Colon (tissue), 2 donors: ENCODE data around the gene SPOPL.
"Not testable (repeated sequence)": the region's sequence is repeated elsewhere in the genome, so short reads cannot be mapped to it uniquely, and the experiment has no call there.

ENCODE experiments used
- FAIRE-seq: peaks from 2 replicates; lab custom pipeline; 2012; peaks lifted over from hg19 to GRCh38; lab: Jason Lieb, UNC
- donor health status: control.
- donor health status: control.

SPOPL gene

DNA sequence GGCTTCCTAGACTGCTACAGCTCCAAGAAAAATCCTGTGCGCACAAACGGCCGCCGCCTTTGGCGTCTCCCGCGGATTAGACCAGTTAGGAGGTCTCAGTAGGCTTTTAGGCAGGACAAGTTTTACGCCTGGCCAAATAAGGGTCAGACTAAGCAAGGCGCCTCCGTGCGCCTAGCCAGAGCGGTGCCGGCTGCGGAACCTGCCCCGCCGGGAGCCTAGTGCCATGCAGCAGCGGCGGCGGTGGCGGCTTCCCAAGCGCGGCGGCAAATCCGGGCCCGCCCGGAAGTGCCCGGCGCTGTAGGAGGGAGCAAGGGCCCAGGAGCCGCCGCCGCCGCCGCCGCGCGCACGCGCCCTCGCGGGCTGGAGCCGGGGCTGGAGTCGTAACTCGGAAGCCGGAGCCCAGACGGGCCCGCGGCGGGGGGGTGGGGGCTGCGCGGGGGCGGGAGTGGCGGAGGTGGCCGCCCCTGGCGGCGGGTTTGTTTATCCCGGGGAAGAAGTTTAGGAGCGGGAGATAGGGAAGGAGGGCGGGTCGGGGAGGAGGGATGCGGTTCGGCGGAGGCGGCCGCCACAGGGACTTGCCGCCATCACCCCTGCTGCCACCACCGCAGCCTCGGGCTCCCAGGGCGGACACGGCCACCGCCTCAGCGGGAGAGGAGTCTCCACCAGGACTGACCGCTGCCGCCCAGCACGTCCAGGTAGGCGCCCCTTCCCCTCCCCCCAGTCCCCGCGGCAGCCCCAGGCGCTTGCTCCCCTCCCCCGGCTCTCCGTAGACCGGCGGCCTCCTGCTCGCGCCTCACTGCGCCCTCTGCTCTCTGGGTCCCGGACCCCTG, at the start of gene SPOPL:
Gene SPOPL (plus strand): TSS at position 346 of the 830 bp plus-strand sequence. CDS start 48,447 bp downstream, outside the sequence.
- FAIRE-seq: no peak

DNA sequence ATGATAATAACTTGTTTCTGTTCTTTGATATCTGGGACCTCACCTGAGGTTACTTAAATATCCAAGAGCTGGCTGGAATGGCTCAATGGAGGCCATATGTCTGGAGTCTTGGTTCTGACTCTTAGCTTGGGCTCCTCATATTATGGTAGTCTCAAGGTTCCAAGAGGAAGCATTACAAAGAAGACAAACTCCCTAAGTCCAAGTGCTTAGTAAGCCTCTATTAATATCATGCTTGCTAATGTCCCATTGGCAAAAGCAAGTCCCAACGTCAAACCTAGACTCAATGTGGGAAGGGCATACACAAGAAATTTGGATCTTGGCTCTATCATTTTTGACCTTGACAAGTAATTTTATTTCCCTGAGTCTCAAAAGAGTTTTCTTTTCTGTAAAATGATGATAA, 49.2 kb upstream of the SPOPL start:
- FAIRE-seq: no peak

- no peak for FAIRE-seq
Measured at GRCh38 chr2:138453815-138454214, 47.8 kb upstream of the SPOPL start.

DNA sequence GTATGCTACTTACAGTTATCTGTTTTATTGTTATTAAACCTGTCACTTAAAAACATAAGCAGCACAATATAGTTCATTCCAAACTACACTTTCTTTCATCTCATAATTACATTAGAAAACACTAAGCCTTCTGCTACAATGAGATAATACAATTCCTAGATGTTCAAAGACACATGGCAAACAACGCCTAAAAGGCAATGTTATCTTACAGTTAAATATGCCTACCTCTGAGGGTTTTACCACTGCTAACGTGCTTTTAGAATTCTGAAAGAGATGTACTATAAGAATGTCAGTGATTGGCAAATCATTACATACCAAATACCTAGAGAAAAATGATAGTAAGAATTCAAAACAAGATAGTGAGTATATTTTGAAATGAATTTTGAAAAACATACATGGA, 46.8 kb upstream of the SPOPL start:
- FAIRE-seq: no peak

DNA sequence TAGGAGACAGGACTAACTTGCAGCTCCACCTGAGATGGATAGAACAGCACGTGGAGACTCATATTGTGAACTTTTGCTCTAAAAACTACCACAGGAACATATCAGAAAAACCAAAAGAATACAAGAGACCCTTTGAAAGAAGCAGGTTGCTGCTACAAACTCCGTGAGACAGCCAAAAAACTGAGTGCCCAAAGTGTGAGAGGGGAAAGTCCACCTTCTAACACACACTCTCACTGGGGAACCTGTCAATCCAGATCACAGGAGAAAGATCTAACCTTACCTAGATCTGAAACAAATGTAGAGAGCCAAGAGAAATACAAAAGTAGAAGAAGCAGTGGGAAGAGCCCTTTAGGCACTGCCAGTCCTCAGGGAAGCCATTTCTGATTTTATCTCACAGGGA, 46.3 kb upstream of the SPOPL start:
- no peak for FAIRE-seq

DNA sequence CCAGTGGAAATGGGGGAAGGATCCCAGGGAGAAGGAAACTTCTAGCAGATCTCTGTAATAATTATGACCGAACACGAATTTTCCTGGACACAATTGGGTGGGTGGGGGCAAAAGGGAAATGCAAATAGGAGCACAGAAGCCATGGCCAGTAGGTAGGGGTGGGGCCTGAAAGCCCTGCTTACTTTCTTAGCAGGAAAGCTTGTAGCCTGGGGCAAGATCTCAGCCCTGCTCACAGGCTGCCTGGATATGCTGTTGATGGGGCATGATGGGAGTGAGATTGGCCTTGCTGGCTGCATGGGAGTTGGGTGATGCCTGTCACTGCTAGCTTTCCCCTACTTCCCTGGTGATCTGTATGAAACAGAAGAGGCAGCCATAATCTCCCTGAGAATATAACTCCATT, 45.9 kb upstream of the SPOPL start:
- no peak for FAIRE-seq

- FAIRE-seq: not testable (repeated sequence)
Measured at GRCh38 chr2:138462689-138463088, 38.9 kb upstream of the SPOPL start.

DNA sequence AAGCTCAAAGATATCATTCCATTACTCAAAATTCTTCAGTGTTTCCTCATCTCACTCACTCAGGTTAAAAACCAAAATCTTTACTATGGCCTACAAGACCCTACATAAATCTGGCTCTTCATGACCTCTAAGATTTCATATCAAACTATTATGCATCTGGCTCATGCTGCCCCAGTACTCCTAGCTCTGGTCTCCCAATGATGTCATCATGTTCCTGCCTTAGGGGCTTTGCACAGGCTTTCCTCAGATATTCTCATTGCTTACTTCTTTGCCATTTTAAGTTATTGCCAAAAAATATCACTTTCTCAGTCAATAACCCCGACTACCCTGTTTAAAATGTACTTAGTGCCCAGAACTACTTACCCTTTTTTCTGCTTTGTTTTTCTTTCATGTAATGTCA, 33.0 kb upstream of the SPOPL start:
- no peak for FAIRE-seq

DNA sequence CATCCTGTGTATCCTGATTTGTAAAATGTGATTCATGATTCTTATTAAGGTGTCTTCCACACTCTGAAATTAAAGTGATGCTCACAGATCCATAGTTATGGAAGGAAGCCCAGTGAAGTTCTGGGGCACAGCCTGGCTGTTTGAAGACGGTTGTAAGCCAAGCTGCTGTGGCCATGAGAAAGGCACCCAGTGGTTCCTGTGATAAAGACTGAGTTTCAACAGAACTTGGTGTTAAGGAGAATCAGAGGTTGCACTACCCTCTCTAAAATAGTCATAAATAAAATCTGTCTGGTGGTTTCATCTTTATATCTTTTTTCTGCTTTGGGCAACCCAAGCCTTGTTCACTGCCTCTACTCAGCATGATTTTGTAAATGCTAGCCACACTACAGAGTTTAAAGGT, 32.2 kb upstream of the SPOPL start:
- no peak for FAIRE-seq

- FAIRE-seq: no peak
Measured at GRCh38 chr2:138470941-138471340, 30.6 kb upstream of the SPOPL start.

GRCh38 chr2:138474100-138474825, 27.3 kb upstream of the SPOPL start:
- no peak for FAIRE-seq

DNA sequence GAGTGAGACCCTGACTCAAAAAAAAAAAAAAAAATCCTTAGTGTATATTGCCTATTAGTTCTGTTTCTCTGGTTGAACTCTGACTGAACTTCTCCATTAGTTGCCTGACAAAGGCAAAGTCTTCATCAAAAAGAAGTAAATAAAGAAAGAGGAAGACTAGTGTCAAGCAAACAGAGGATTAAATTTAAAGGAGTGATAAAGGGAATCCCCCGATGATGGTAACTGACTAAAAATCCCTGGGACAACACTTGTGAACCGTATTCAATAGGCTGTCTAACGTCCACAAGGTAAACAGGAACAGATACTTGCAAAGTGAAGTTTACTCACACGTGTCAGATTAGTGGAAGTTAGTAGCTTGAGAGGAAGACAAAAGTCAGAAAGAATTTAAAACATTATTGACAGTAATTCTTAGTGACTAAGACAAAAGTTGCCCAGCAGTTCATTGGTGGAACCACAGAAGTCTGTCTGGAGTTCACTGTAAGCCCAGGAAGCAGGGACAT, 26.2 kb upstream of the SPOPL start:
- no peak for FAIRE-seq

DNA sequence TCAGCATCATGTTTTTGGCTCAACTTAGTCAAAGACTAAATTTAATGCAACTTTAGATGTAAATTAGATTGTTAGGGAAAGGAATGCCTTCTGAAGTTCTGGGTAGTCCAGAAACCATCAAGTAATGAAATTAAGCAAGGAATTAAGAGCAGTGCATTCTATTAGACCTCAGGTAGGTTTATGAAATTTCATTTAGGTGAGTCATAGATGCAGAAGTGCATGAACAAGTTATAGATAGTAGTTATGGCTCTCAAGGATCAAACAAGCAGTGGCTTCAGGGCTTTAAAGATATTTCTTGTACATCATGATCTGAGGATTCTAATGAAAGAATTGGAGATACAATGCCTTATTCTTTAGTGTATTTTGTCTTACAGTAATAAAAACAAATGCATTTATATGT, 25.4 kb upstream of the SPOPL start:
- no peak for FAIRE-seq

- FAIRE-seq: no peak
Measured at GRCh38 chr2:138476940-138477339, 24.6 kb upstream of the SPOPL start.

- FAIRE-seq: not testable (repeated sequence)
Measured at GRCh38 chr2:138482796-138483195, 18.8 kb upstream of the SPOPL start.

GRCh38 chr2:138485019-138485418, 16.6 kb upstream of the SPOPL start:
- FAIRE-seq: no peak

DNA sequence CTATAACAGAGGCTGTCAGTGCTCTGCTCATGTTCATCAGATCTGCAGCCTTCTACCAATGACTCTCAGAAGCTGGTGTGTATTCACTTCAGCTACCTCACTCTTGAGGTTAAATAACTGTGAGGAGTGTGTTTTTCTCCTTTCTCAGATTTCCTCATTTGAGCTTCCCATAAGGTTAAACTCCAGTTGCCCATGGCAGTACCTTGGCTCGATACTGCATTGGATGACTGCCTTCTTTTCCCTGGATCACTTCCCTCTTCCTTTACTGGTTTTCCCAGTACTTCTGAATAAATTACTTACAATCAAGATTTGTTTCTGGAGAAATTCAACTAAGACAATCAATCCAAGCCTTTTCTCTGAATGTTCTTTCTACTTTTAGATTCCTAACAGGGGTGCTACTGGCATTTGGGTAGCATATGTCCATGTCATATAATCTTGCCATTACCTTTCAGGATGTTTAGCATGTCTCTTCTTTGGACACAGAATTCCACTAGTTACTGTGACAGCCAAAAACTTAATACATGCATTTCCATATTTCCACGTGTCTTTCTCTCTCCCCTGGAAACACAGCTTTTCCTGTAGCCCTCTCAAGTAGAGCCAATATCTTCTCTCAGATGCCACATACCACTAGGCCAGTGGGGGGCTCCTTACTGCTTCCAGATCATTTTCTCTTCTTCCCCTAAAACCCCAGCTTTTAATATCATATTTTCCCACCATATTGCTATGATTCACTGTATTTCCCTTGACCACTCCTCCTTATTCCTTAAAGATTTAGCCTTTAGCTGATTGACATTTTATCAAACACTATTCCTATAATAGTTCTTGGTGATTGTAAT, 15.0 kb upstream of the SPOPL start:
- FAIRE-seq: no peak

- no peak for FAIRE-seq
Measured at GRCh38 chr2:138490673-138491494, 10.7 kb upstream of the SPOPL start.

DNA sequence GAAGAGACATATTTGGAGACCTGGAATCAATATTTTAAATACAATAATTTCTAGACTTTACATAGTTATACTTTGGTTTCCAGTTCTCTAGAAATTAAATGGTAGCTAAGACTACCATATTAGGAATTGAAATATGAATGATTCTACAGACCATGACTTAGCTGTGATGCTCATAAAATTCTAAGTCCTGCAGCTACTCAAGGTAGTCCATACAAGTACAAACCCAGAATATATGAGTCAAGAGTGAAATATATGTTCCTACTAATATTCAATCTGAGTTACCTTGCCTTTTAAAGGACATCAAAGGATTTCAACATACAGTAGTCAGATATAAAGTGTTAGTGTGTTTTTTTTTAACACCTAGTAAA, 10.1 kb upstream of the SPOPL start:
- no peak for FAIRE-seq

- no peak for FAIRE-seq
Measured at GRCh38 chr2:138492160-138492559, 9.4 kb upstream of the SPOPL start.

GRCh38 chr2:138493334-138493733, 8.2 kb upstream of the SPOPL start:
- FAIRE-seq: no peak
